OCI-LY3 (cell line): Measurements from ENCODE around the gene ZBTB38.

Experiments used
- EZH2phosphoT487 ChIP-seq: fragments of 200-600 bp; shearing (Covaris generic); IDR thresholded peaks from 2 replicates; pipeline ENCODE4 v1.6.1; 2018; ENCODE audit warnings: antibody characterized with exemption, mixed run types, low read depth
- TF ChIP-seq, protein P1 (sequence below): fragments of 200-600, 300-600 bp; sonication (generic); IDR thresholded peaks from 2 replicates; pipeline ENCODE4 v1.5.1; 2014; ENCODE audit warnings: antibody characterized with exemption, low read length, low read depth

DNA sequence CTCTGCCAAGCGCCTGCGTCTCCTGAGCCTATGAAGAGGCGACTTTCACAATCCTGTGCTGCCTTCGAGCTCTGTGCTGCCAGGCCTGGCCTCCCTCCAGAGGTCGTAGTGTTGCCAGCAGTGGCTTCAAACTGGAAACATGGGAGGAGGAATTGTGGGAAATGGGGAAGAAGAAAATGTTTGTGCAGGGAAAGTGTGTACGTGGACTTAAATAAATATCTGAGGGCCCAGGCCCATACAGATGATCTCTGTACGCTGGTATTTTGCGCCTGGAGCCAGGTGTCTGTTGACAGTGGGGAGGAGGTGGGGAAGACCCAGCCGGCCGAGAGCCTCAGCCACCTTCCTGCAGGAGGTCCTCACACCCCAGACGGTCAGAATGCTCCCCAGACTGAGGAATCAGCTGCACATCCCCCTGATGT, 44.6 kb downstream of the ZBTB38 start:
- TF ChIP-seq, protein P1, sequence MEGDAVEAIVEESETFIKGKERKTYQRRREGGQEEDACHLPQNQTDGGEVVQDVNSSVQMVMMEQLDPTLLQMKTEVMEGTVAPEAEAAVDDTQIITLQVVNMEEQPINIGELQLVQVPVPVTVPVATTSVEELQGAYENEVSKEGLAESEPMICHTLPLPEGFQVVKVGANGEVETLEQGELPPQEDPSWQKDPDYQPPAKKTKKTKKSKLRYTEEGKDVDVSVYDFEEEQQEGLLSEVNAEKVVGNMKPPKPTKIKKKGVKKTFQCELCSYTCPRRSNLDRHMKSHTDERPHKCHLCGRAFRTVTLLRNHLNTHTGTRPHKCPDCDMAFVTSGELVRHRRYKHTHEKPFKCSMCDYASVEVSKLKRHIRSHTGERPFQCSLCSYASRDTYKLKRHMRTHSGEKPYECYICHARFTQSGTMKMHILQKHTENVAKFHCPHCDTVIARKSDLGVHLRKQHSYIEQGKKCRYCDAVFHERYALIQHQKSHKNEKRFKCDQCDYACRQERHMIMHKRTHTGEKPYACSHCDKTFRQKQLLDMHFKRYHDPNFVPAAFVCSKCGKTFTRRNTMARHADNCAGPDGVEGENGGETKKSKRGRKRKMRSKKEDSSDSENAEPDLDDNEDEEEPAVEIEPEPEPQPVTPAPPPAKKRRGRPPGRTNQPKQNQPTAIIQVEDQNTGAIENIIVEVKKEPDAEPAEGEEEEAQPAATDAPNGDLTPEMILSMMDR = no peak
- TF ChIP-seq EZH2phosphoT487 = no peak
